Endodermal cell (in vitro differentiated cells): ENCODE data around the gene MORC3. TPM values are rescaled to one million over a fixed set of nuclear protein-coding genes. Genes with fewer than 3 reads are reported as not detected.

Source experiments
- DNase-seq: peaks from one replicate; pipeline ENCODE4 v3.0.0-alpha.2; 2017
- H3K27ac ChIP-seq: 2 replicates; pipeline ENCODE4 v1.5.1; 2013; ENCODE audit warnings: mild to moderate bottlenecking, low read depth, low read length, moderate library complexity
- H3K27me3 ChIP-seq: 2 replicates; pipeline ENCODE4 v1.6.1; 2013; ENCODE audit warnings: mild to moderate bottlenecking, low read length, moderate library complexity; ENCODE audit not compliant: insufficient read depth, control insufficient read depth, poor library complexity, severe bottlenecking
- H3K36me3 ChIP-seq: 2 replicates; pipeline ENCODE4 v1.7.0; 2013; ENCODE audit warnings: mild to moderate bottlenecking, low read length, moderate library complexity; ENCODE audit not compliant: control insufficient read depth, insufficient read depth
- H3K4me1 ChIP-seq: one replicate; pipeline ENCODE4 v1.7.0; 2013; ENCODE audit warnings: low read length; ENCODE audit not compliant: control insufficient read depth, insufficient read depth
- H3K4me3 ChIP-seq: 2 replicates; pipeline ENCODE4 v1.5.1; 2013; ENCODE audit warnings: mild to moderate bottlenecking, low read length, moderate library complexity
- H3K9ac ChIP-seq: 2 replicates; pipeline ENCODE4 v1.6.1; 2013; ENCODE audit warnings: mild to moderate bottlenecking, low read length, moderate library complexity; ENCODE audit not compliant: poor library complexity, severe bottlenecking; ENCODE audit errors: extremely low read depth
- H3K9me3 ChIP-seq: 2 replicates; pipeline ENCODE4 v1.6.1; 2013; ENCODE audit warnings: mild to moderate bottlenecking, low read length, moderate library complexity; ENCODE audit not compliant: control insufficient read depth
- H3K27ac Mint-ChIP-seq: 2 replicates; pipeline ENCODE4 v1.8.0; 2020; ENCODE audit warnings: mixed read lengths
- H3K27me3 Mint-ChIP-seq: 2 replicates; pipeline ENCODE4 v1.8.0; 2021; ENCODE audit warnings: mild to moderate bottlenecking, mixed read lengths; ENCODE audit not compliant: insufficient read depth
- H3K36me3 Mint-ChIP-seq: 2 replicates; pipeline ENCODE4 v1.8.0; 2020; ENCODE audit warnings: low read depth, mixed read lengths
- H3K4me1 Mint-ChIP-seq: 2 replicates; pipeline ENCODE4 v1.8.0; 2020; ENCODE audit warnings: mixed read lengths
- H3K4me3 Mint-ChIP-seq: 2 replicates; pipeline ENCODE4 v1.8.0; 2020; ENCODE audit warnings: mild to moderate bottlenecking, moderate library complexity, mixed read lengths
- H3K9me3 Mint-ChIP-seq: 2 replicates; pipeline ENCODE4 v1.8.0; 2020; ENCODE audit warnings: mild to moderate bottlenecking, mixed read lengths
- WGBS, 2 experiments: methylation state at CpG; one replicate each; pipeline versions ENCODE4 v1.1.5 to v1.1.7; 2013; ENCODE audit warnings: missing lambda C conversion rate in 2 of 2, mixed read lengths in 1 of 2; ENCODE audit not compliant: insufficient coverage in 1 of 2, insufficient read length in 1 of 2; 5-methylcytosine and 5-hydroxymethylcytosine counted together
- total RNA-seq, 2 donors: library from RNA; stranded (reverse); fragmentation: NEBNext Ultra II Directional in 1 of 2; extraction: Animal tissue kit (Norgen Biotek cat#: 25700) in 1 of 2; gene quantifications; 2 replicates in 1 of 2; 3 replicates in 1 of 2; pipeline ENCODE4 v1.2.1, GENCODE V29; 2021
- TF ChIP-seq, protein P1 (sequence below): fragments of 200-600 bp; sonication (generic); conservative IDR thresholded peaks from 2 replicates; pipeline ENCODE4 v1.5.0; 2021; ENCODE audit warnings: antibody characterized with exemption, mild to moderate bottlenecking

MORC3 gene
- total RNA-seq, 2 donors from 2014 or later = 17.8 to 23.3 TPM

DNA sequence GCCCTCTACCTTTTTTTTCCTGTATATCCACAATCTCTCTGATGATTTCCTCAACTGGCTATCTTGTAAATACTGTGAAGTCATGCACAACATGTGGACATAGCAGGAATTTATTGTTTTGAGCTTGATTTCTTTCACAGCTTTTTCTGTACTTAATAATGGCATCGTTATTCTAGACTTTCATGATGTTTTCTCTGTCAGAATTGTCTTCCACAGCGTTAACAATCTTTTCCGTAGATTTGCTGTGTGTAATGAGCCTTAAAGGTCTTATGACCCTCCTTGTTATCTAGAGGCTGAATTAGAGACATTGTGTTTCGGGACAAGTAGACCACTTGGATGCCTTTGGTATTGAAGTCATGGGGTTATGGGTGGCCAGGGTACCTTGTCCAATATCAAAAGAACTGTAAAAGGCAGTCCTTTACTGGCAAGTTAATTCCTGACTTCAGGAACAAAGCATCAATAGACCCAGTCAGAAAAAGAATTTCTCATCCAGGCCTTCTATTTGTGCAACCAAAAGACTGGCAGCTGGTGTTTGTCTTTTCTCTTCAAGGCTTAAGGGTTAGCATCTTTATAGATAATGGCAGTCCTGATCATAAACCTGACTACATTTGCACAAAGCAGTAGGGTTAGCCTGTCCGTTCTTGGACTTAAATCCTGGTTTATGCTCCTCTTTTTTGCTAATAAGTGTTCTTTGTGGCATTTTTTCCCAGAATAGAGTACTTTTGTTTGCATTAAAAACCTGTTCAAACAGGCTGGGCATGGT, 35.1 kb downstream of the MORC3 start:
- no peaks in the 10 kb centered on the region for H3K9me3 ChIP-seq
- no peaks in the 10 kb centered on the region for H3K4me1 Mint-ChIP-seq
- no peaks in the 10 kb centered on the region for H3K27me3 ChIP-seq
- no peaks in the 10 kb centered on the region for H3K4me1 ChIP-seq
- no peak overlapping the region for H3K27ac Mint-ChIP-seq
- no peaks in the 10 kb centered on the region for H3K9me3 Mint-ChIP-seq
- WGBS, 2 experiments = 94% methylated on average over 5 of the region's 5 CpGs
- peaks cover 82% of the 10 kb centered on the region for H3K36me3 ChIP-seq
- H3K27ac ChIP-seq = no peak overlapping the region
- H3K9ac ChIP-seq = no peak overlapping the region
- H3K27me3 Mint-ChIP-seq = no peaks in the 10 kb centered on the region
- peaks cover 49% of the 10 kb centered on the region for H3K36me3 Mint-ChIP-seq
- TF ChIP-seq, protein P1, sequence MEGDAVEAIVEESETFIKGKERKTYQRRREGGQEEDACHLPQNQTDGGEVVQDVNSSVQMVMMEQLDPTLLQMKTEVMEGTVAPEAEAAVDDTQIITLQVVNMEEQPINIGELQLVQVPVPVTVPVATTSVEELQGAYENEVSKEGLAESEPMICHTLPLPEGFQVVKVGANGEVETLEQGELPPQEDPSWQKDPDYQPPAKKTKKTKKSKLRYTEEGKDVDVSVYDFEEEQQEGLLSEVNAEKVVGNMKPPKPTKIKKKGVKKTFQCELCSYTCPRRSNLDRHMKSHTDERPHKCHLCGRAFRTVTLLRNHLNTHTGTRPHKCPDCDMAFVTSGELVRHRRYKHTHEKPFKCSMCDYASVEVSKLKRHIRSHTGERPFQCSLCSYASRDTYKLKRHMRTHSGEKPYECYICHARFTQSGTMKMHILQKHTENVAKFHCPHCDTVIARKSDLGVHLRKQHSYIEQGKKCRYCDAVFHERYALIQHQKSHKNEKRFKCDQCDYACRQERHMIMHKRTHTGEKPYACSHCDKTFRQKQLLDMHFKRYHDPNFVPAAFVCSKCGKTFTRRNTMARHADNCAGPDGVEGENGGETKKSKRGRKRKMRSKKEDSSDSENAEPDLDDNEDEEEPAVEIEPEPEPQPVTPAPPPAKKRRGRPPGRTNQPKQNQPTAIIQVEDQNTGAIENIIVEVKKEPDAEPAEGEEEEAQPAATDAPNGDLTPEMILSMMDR = no peak
- DNase-seq = no peak
- no peak overlapping the region for H3K4me3 ChIP-seq
- no peak overlapping the region for H3K4me3 Mint-ChIP-seq

GRCh38 chr21:36355868-36356267, 35.9 kb downstream of the MORC3 start:
- H3K4me3 Mint-ChIP-seq = no peak overlapping the region
- no peak overlapping the region for H3K4me3 ChIP-seq
- peaks cover 50% of the 10 kb centered on the region for H3K36me3 Mint-ChIP-seq
- no peak overlapping the region for H3K9ac ChIP-seq
- no peaks in the 10 kb centered on the region for H3K4me1 ChIP-seq
- H3K9me3 ChIP-seq = no peaks in the 10 kb centered on the region
- peaks cover 81% of the 10 kb centered on the region for H3K36me3 ChIP-seq
- no peaks in the 10 kb centered on the region for H3K9me3 Mint-ChIP-seq
- H3K27ac Mint-ChIP-seq = no peak overlapping the region
- TF ChIP-seq, protein P1 = no peak
- no peaks in the 10 kb centered on the region for H3K27me3 ChIP-seq
- H3K4me1 Mint-ChIP-seq = no peaks in the 10 kb centered on the region
- no peak for DNase-seq
- no peaks in the 10 kb centered on the region for H3K27me3 Mint-ChIP-seq
- no peak overlapping the region for H3K27ac ChIP-seq
- WGBS, 2 experiments = 83 to 93% methylated on average over 2 of the region's 2 CpGs

- DNase-seq = no peak
- Histone ChIP-seq H3K27ac (no peak overlapping the region), H3K4me1 (no peaks in the 10 kb centered on the region), H3K9ac (no peak overlapping the region), H3K4me3 (no peak overlapping the region), H3K36me3 (peaks cover 93% of the 10 kb centered on the region), H3K27me3 (no peaks in the 10 kb centered on the region), H3K9me3 (no peaks in the 10 kb centered on the region)
- no peak overlapping the region for H3K27ac Mint-ChIP-seq
- no peaks in the 10 kb centered on the region for H3K27me3 Mint-ChIP-seq
- no peaks in the 10 kb centered on the region for H3K4me1 Mint-ChIP-seq
- H3K4me3 Mint-ChIP-seq = no peak overlapping the region
- H3K36me3 Mint-ChIP-seq = peaks cover 59% of the 10 kb centered on the region
- H3K9me3 Mint-ChIP-seq = no peaks in the 10 kb centered on the region
- WGBS, 2 experiments = 100% methylated on average over 1 to 2 of the region's 2 CpGs
- TF ChIP-seq, protein P1 = no peak
These were observed 39.2 kb downstream of the MORC3 start for GRCh38 chr21:36359185-36359584.
